AG09309 (cell line): ENCODE measurements around the gene TKFC.

Source experiments
- DNase-seq: peaks from one replicate; pipeline ENCODE4 v3.0.0-alpha.2; 2010; ENCODE audit warnings: low read depth
- H3K4me3 ChIP-seq: 2 replicates; pipeline ENCODE4 v1.5.1; 2011; ENCODE audit warnings: mild to moderate bottlenecking, low read depth, low read length, moderate library complexity; ENCODE audit not compliant: control insufficient read depth
- TF ChIP-seq, protein P1 (sequence below): IDR thresholded peaks from 2 replicates; pipeline ENCODE4 v1.5.1; 2011; ENCODE audit warnings: mild to moderate bottlenecking, low read depth, low read length, inconsistent platforms; ENCODE audit not compliant: insufficient read depth, control insufficient read depth; ENCODE audit errors: missing control alignments

TKFC gene

DNA sequence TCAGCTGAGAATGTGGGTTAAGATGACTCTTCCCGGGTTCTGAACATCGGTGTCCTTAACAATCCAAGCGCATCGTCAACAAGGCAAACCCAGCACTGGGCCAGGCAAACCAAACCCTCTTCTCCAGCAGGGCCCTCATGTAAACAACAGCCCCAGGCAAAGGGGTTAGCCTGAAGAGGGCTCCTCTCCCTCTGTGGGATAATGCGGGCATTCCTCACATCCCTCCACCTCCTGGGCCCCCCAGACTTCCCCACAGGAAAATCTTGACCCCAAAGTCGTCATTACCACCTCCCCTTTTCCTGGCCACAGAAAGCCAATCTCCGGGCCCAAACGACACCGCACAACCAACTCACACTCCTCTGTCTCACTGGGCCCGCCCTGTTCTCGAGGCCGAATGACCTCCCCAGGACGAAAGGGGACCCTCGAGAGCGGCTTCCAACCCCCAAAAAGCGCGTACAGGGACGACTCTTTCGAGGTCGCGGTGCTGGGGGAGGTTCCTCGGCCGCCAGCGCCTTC lies 689 bp upstream of the TKFC start:
- TF ChIP-seq, protein P1, sequence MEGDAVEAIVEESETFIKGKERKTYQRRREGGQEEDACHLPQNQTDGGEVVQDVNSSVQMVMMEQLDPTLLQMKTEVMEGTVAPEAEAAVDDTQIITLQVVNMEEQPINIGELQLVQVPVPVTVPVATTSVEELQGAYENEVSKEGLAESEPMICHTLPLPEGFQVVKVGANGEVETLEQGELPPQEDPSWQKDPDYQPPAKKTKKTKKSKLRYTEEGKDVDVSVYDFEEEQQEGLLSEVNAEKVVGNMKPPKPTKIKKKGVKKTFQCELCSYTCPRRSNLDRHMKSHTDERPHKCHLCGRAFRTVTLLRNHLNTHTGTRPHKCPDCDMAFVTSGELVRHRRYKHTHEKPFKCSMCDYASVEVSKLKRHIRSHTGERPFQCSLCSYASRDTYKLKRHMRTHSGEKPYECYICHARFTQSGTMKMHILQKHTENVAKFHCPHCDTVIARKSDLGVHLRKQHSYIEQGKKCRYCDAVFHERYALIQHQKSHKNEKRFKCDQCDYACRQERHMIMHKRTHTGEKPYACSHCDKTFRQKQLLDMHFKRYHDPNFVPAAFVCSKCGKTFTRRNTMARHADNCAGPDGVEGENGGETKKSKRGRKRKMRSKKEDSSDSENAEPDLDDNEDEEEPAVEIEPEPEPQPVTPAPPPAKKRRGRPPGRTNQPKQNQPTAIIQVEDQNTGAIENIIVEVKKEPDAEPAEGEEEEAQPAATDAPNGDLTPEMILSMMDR: no peak
- no peak for DNase-seq

DNA sequence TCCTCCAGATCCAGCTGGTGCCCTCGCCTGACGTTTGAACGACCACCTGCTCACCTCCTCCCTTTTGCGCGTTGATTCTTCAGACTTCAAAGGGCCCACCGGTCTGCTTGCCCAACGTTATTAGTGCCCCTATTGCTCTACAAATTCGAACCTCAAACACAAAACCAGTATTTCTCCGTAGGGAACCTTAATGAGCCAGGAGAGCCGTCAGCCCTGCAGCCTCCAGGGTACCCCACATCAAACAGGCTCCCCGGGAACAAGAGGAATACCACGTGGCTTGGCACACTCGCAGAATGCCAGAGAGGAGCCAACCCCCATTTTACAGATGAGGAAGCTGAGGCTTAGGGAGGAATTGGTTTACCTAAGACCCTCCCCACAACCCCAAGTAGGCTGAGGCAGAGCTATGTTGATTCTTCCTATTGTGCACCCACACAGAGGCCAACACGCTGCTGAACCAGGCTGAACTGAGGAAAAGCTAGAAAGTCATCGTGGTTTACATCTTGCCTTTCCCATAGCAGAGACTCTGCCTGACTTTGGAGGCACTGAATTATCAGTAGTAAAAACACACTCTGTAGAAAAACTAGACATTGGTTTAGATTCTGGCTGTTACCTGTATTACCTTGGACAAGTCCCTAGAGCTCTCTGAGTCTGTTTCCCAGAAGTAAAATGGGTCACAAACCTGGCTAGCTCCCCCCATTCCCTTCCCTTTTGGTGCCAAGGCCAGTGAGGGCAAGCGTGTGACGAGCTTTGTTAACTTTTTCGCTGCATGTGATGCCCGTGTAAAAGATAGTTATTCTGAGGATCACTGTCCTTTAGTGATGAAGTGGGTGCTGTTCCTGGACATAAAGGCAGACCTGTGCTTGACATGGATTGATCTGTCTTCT lies 764 bp downstream of the TKFC start:
- no peak for DNase-seq
- H3K4me3 ChIP-seq: peak overlapping the region; percentile 87
- TF ChIP-seq, protein P1: no peak

More for the DNA sequence above, 689 bp upstream of the TKFC start:
- H3K4me3 ChIP-seq: peak overlapping the region; percentile 87

DNA sequence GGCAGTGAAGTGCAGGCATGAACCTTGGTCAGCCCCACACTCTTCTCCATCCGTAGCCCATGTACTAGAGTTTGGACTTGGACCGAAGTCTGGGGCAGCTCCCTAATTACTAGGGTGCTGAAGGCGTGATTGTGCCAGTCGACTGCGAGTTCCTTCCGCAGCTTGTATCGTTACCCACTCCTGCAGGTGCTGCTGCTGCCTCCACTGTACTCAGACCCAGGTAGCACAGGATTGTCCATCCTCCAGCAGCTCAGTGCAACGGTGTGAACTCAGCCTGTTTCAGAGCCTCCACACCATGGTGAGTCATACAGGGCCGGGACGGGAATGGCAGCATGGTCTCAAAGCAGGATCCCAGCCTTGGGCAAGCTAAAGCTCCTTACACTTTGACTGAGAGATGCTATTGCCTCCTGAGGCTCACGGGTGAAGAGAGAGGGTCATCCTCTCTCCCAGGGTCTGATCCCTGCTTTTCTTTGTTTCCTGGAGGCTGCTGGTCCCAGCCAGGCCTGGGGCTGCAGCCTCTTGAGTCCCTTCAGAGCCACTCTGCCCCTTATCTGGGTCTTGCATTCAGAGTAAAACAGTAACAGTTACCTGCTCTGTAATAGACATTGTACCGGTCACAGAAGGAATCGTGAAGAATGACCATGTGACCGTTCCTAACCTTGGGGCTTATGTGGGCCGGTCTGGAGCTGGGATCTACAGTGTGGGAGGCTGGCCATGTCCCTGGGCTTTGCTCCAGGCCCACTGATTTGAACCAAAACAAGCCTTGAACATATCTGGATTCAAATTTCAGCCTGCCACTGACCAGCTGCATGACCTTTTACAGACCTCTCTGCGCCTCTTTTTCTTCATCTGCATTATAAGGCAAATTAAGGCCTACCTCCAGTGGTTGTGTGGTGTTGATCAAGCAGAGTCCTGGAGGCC lies 1.7 kb downstream of the TKFC start:
- TF ChIP-seq, protein P1: no peak
- H3K4me3 ChIP-seq: no peak overlapping the region
- no peak for DNase-seq

DNA sequence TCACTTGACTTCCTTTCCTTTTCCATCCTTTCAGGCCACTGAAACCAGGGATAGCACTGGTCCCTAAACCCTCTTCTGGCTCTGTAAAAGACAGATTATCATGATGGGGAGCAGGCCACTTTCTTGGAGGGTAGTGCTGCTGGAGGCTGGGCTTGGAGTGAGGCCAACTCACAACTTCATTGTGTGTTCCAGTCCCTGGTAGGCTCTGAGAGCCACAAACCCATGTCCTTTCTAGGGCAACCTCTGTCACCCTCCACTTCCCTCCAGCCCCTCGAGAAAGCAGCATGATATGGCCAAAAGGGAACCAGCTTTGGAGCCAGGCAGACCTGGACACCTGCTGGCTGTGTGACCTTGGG lies 2.3 kb downstream of the TKFC start:
- no peak overlapping the region for H3K4me3 ChIP-seq
- DNase-seq: no peak
- TF ChIP-seq, protein P1: no peak

DNA sequence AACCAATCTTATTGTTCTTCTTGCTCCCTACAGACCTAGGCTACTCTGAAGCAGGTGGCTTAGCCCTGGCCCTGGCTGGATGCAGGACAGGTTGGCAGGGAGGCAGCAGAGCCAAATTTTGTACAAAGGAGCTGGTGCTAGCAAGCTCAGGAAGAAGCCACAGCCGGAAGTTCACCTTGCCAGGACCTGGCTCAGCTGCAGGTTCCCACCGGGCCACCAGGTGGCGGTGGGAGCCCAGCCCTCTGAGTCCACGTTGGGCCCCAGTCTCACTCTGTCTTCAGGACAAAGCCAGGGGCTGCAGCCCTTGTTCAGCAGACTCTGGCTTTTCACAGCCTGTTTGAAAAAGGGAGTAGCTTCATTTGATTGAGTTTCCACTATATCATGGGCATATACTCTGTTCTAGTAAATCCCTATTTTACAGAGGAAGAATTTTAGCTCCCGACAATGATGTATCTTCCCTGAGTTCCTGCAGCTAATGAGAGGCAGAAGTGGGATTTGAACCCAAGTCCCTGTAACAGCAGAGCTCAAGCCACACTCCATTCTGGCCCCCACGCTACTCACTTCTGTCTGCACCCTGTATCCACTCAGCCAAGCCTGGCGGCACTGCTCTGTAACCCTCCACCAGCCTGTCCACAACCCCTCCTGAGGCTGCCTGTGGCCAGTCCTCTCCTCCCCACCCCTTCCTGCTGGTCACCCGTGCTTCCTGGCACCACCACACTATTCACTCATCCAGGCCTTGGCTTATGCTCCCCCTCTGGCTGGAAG lies 3.3 kb downstream of the TKFC start:
- no peak for DNase-seq
- TF ChIP-seq, protein P1: peak; percentile 99
- no peak overlapping the region for H3K4me3 ChIP-seq
